Osteoblast (primary cell): ENCODE measurements around the gene FBF1. TPM values are rescaled to one million over a fixed set of nuclear protein-coding genes. Genes with fewer than 3 reads are reported as not detected.

Experiments
- DNase-seq: peaks from one replicate; pipeline ENCODE4 v3.0.0; 2011; ENCODE audit warnings: low spot score, mixed read lengths; ENCODE audit not compliant: insufficient read length; ENCODE audit errors: missing footprints
- H2AFZ ChIP-seq: 2 replicates; pipeline ENCODE4 v1.6.0; 2011; ENCODE audit warnings: mild to moderate bottlenecking, low read length
- H3K27ac ChIP-seq: 2 replicates; pipeline ENCODE4 v1.5.1; 2011; ENCODE audit warnings: mild to moderate bottlenecking, low read depth, low read length, moderate library complexity
- H3K27me3 ChIP-seq: 2 replicates; pipeline ENCODE4 v1.6.0; 2012; ENCODE audit warnings: mild to moderate bottlenecking, control low read depth, inconsistent platforms, low read length, moderate library complexity; ENCODE audit not compliant: insufficient read depth
- H3K36me3 ChIP-seq: 2 replicates; pipeline ENCODE4 v1.5.1; 2011; ENCODE audit warnings: mild to moderate bottlenecking, low read length, control low read depth, moderate library complexity; ENCODE audit not compliant: insufficient read depth
- H3K4me1 ChIP-seq: 2 replicates; pipeline ENCODE4 v1.5.1; 2011; ENCODE audit warnings: mild to moderate bottlenecking, low read length, control low read depth, moderate library complexity; ENCODE audit not compliant: insufficient read depth
- H3K4me2 ChIP-seq: 2 replicates; pipeline ENCODE4 v1.6.0; 2011; ENCODE audit warnings: mild to moderate bottlenecking, low read length; ENCODE audit not compliant: insufficient read depth
- H3K4me3 ChIP-seq: fragments of 200-600 bp; sonication (generic); 3 replicates; pipeline ENCODE4 v1.5.1; 2012; ENCODE audit warnings: mild to moderate bottlenecking, low read length, inconsistent platforms; ENCODE audit not compliant: insufficient read depth
- H3K79me2 ChIP-seq: 2 replicates; pipeline ENCODE4 v1.6.0; 2012; ENCODE audit warnings: mild to moderate bottlenecking, low read length, control low read depth, inconsistent platforms; ENCODE audit not compliant: insufficient read depth
- H3K9me3 ChIP-seq: 2 replicates; pipeline ENCODE4 v1.5.1; 2011; ENCODE audit warnings: low read depth, low read length, control low read depth
- H4K20me1 ChIP-seq: 2 replicates; pipeline ENCODE4 v1.6.0; 2012; ENCODE audit warnings: mild to moderate bottlenecking, low read length, control low read depth; ENCODE audit not compliant: insufficient read depth
- CTCF ChIP-seq: IDR thresholded peaks from 2 replicates; pipeline ENCODE4 v1.5.1; 2011; ENCODE audit warnings: mild to moderate bottlenecking, low read depth, low read length, moderate library complexity; ENCODE audit errors: extremely low read depth
- total RNA-seq: library from RNA; depleted of rRNA; stranded (reverse); fragments of >200 nt; gene quantifications from 2 replicates; pipeline ENCODE4 v1.2.3, GENCODE V29; 2012

Gene FBF1
- total RNA-seq, 1 donor = 14.1 TPM

DNA sequence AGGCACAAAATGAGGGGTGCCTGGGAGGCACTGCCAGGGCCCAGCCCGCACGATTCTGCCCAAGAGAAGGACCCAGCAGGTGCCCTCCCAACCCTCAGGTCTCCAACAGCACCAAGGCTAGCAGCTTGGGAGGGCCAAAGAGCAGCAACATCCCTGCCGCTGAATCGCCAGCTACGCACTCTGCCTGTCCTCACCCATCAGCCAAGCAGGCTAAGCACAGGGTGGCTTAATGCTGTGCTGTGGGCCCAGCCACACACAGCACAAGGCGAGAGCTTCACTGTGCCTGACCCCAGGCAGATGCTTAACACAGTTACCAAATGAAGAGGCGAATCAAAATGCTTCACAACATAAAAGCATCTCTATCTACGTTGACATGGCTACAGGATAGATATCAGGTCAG, 25.6 kb downstream of the FBF1 start:
- TF ChIP-seq CTCF = no peak
- H4K20me1 ChIP-seq = no peaks in the 10 kb centered on the region
- no peaks in the 10 kb centered on the region for H3K9me3 ChIP-seq
- H3K79me2 ChIP-seq = no peaks in the 10 kb centered on the region
- no peak overlapping the region for H2AFZ ChIP-seq
- H3K4me2 ChIP-seq = no peak overlapping the region
- no peaks in the 10 kb centered on the region for H3K27me3 ChIP-seq
- DNase-seq = peak; percentile 52
- H3K27ac ChIP-seq = no peak overlapping the region
- no peak overlapping the region for H3K4me3 ChIP-seq
- H3K36me3 ChIP-seq = peaks cover 8% of the 10 kb centered on the region
- H3K4me1 ChIP-seq = no peaks in the 10 kb centered on the region

- no peaks in the 10 kb centered on the region for H3K9me3 ChIP-seq
- no peak overlapping the region for H3K27ac ChIP-seq
- DNase-seq = peak; percentile 57
- peaks cover 2% of the 10 kb centered on the region for H3K4me1 ChIP-seq
- H3K4me3 ChIP-seq = no peak overlapping the region
- H3K36me3 ChIP-seq = peaks cover 8% of the 10 kb centered on the region
- no peaks in the 10 kb centered on the region for H3K27me3 ChIP-seq
- TF ChIP-seq CTCF = no peak
- H2AFZ ChIP-seq = no peak overlapping the region
- H3K4me2 ChIP-seq = no peak overlapping the region
- no peaks in the 10 kb centered on the region for H3K79me2 ChIP-seq
- no peaks in the 10 kb centered on the region for H4K20me1 ChIP-seq
These were observed 26.1 kb downstream of the FBF1 start for GRCh38 chr17:75914643-75915267.

DNA sequence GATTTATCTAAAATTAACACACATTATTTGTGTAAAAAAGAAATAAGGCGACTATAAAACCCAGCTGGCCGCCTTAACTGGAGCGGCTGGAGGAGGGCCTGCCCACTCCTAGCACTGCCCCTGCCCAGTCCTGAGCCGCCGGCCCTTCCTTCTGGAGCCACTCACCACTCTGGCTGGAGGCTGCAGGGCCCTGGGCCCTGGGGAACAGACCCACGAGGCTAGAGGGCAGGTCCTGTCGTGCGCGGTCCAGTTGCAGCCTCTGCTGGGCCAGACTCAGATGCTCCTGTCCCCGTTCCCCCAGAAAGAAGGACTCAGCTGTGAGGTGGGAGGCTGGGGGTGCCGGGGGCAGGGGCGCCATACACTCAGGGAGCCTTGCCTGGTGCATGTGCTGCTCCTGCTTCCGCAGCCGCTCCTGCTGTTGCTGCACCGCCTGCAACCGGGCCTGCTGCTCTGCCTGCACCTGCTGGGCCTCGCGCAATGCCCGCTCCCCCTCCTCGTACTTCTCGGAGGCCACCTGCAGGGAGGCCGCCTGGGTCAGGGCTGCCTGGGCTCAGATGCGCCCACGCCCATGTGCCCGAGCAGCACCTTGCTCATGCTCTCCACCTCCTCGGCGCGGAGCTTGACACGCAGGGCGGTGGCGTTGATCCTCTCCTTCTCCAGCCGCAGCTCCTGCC, 27.2 kb downstream of the FBF1 start:
- no peak overlapping the region for H2AFZ ChIP-seq
- no peaks in the 10 kb centered on the region for H3K79me2 ChIP-seq
- no peak overlapping the region for H3K27ac ChIP-seq
- no peak overlapping the region for H3K4me2 ChIP-seq
- peaks cover 8% of the 10 kb centered on the region for H3K36me3 ChIP-seq
- no peaks in the 10 kb centered on the region for H3K27me3 ChIP-seq
- no peak overlapping the region for H3K4me3 ChIP-seq
- H3K4me1 ChIP-seq = peaks cover 2% of the 10 kb centered on the region
- peak; percentile 71 for DNase-seq
- no peaks in the 10 kb centered on the region for H4K20me1 ChIP-seq
- H3K9me3 ChIP-seq = no peaks in the 10 kb centered on the region
- TF ChIP-seq CTCF = no peak

DNA sequence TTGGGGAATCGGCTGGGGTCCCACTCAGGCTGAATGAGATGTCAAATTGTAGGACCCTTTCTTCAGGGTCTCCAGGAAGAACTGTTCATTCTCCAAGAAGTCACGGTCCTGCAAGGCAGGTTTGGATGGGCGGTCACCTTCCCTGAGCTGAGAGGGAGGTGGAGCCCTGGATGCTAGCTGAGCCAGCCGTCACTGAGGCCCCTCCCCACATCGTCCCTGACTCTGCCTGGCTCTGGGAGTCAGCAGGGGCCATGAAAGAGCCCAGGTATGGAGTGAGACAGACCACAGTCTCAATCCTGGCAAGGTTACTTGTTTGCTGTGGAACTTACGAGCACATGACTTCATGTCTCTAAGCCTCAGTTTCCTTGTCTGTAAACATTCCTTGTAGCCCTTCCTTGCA, 30.1 kb downstream of the FBF1 start:
- Histone ChIP-seq H4K20me1 (no peaks in the 10 kb centered on the region), H3K4me2 (no peak overlapping the region), H2AFZ (no peak overlapping the region), H3K36me3 (peaks cover 8% of the 10 kb centered on the region), H3K79me2 (no peaks in the 10 kb centered on the region), H3K27ac (no peak overlapping the region), H3K4me1 (peaks cover 5% of the 10 kb centered on the region), H3K9me3 (no peaks in the 10 kb centered on the region), H3K4me3 (no peak overlapping the region), H3K27me3 (no peaks in the 10 kb centered on the region)
- DNase-seq = peak; percentile 11
- TF ChIP-seq CTCF = no peak
